Activated CD4-positive, alpha-beta T cell treated with anti-CD3 and anti-CD28 coated beads for 36 hours (primary cell): Measurements from ENCODE around the gene SRPK2. TPM values are rescaled to one million over a fixed set of nuclear protein-coding genes. Genes with fewer than 3 reads are reported as not detected.
"Not testable (repeated sequence)": the region's sequence is repeated elsewhere in the genome, so short reads cannot be mapped to it uniquely, and the experiment has no call there.

ENCODE experiments used
- ATAC-seq: fragments of 200-7000 bp; cut with Tn5 transposase; one replicate; pipeline ENCODE4 v1.10.0; 2021; ENCODE audit warnings: mild to moderate bottlenecking, moderate library complexity
- CTCF ChIA-PET: fragments of 350-600 bp; sonication (Branson Sonifier 250); formaldehyde crosslinking; loops from one replicate; lab custom pipeline; 2021; ENCODE audit warnings: antibody characterized with exemption; lab: Charles Lee
- POLR2A ChIA-PET: fragments of 350-600 bp; sonication (Branson Sonifier 250); formaldehyde crosslinking; loops from one replicate; lab custom pipeline; 2021; ENCODE audit warnings: antibody characterized with exemption, inconsistent platforms; lab: Charles Lee
- DNase-seq: peaks from one replicate; pipeline ENCODE4 v3.0.0-alpha.2; 2020
- H3K27ac Mint-ChIP-seq: one replicate; pipeline ENCODE4 v1.8.0; 2021; ENCODE audit warnings: mixed read lengths
- H3K27me3 Mint-ChIP-seq: one replicate; pipeline ENCODE4 v1.8.0; 2021; ENCODE audit warnings: mixed read lengths
- H3K36me3 Mint-ChIP-seq: one replicate; pipeline ENCODE4 v1.8.0; 2021; ENCODE audit warnings: low read depth, mixed read lengths
- H3K4me1 Mint-ChIP-seq: one replicate; pipeline ENCODE4 v1.8.0; 2021; ENCODE audit warnings: mixed read lengths
- H3K4me3 Mint-ChIP-seq: one replicate; pipeline ENCODE4 v1.8.0; 2021; ENCODE audit warnings: mild to moderate bottlenecking, moderate library complexity, mixed read lengths
- H3K9me3 Mint-ChIP-seq: one replicate; pipeline ENCODE4 v1.8.0; 2021; ENCODE audit warnings: low read depth, mixed read lengths
- intact Hi-C, 2 experiments: fragments of 100-400 bp; cut with DNase I in 1 of 2; cut with micrococcal nuclease in 1 of 2; formaldehyde crosslinking; loops; one replicate each; pipeline versions ENCODE4 v1.14.2 to v1.15.1; 2022 to 2024; cut with DNase I, micrococcal nuclease
- total RNA-seq, 2 experiments: library from RNA; stranded (reverse); gene quantifications; one replicate each; pipeline ENCODE4 v1.2.3, GENCODE V29; 2021

Gene SRPK2
- total RNA-seq, 2 experiments from 2014 or later: 42.7 to 42.9 TPM

- Mint-ChIP-seq H3K27ac (peak overlapping the region; percentile 85), H3K4me3 (peak overlapping the region; percentile 64), H3K36me3 (peaks cover 14% of the 10 kb centered on the region), H3K27me3 (no peaks in the 10 kb centered on the region), H3K9me3 (peaks cover 6% of the 10 kb centered on the region), H3K4me1 (peaks cover 82% of the 10 kb centered on the region)
- intact Hi-C loops: loop anchor here (5.0 kb wide), 2 partner anchors 98 to 178 kb away; partner anchors contain the start of gene SRPK2 (in 1 of the 2)
- DNase-seq (no peak), ATAC-seq (peak; percentile 33)
- ChIA-PET POLR2A (interaction anchor here (0.7 kb wide), 1 partner anchor 15 kb away, joined by 4 read pairs; no protein-coding TSS in a partner anchor), CTCF (interaction anchor here (0.9 to 2.0 kb wide), 2 partner anchors 15 to 80 kb away, joined by 3 to 10 read pairs; no protein-coding TSS in a partner anchor)
These were observed 179.3 kb downstream of the SRPK2 start for GRCh38 chr7:105209433-105209832.

GRCh38 chr7:105206985-105207384 is 181.7 kb downstream of the SRPK2 start:
- Mint-ChIP-seq H3K9me3 (peaks cover 6% of the 10 kb centered on the region), H3K36me3 (peaks cover 23% of the 10 kb centered on the region), H3K4me3 (no peak overlapping the region), H3K27ac (peak overlapping the region; percentile 89), H3K4me1 (peaks cover 76% of the 10 kb centered on the region), H3K27me3 (no peaks in the 10 kb centered on the region)
- no peak for DNase-seq
- POLR2A ChIA-PET: interaction anchor here (0.6 kb wide), 1 partner anchor 37 kb away, joined by 8 read pairs; no protein-coding TSS in a partner anchor
- intact Hi-C loops: loop anchor here (5.0 kb wide), 2 partner anchors 100 to 180 kb away; partner anchors contain the start of gene SRPK2 (in 1 of the 2)
- CTCF ChIA-PET: interaction anchor here (0.8 kb wide), 1 partner anchor 18 kb away, joined by 3 read pairs; no protein-coding TSS in a partner anchor
- ATAC-seq: no peak

- no peaks in the 10 kb centered on the region for H3K27me3 Mint-ChIP-seq
- ATAC-seq (peak; percentile 81), DNase-seq (peak; percentile 68)
- peaks cover 68% of the 10 kb centered on the region for H3K4me1 Mint-ChIP-seq
- H3K4me3 Mint-ChIP-seq: peak overlapping the region; percentile 53
- intact Hi-C loops: loop anchor here (5.0 kb wide), 2 partner anchors 102 to 182 kb away; partner anchors contain the start of gene SRPK2 (in 1 of the 2)
- peaks cover 2% of the 10 kb centered on the region for H3K9me3 Mint-ChIP-seq
- peak overlapping the region; percentile 89 for H3K27ac Mint-ChIP-seq
- H3K36me3 Mint-ChIP-seq: peaks cover 24% of the 10 kb centered on the region
- ChIA-PET CTCF (interaction anchor here (0.6 to 1.4 kb wide), 7 partner anchors 9 to 326 kb away, joined by 3 to 5 read pairs (median 4); partner anchors contain the start of gene RINT1), POLR2A (interaction anchor here (0.6 kb wide), 2 partner anchors 103 to 141 kb away, joined by 3 to 6 read pairs; no protein-coding TSS in a partner anchor)
These were observed 183.0 kb downstream of the SRPK2 start for GRCh38 chr7:105205592-105206237.

GRCh38 chr7:105204953-105205352 is 183.8 kb downstream of the SRPK2 start:
- CTCF ChIA-PET: interaction anchor here (0.7 to 1.4 kb wide), 5 partner anchors 10 to 327 kb away, joined by 3 to 5 read pairs (median 3); partner anchors contain the start of gene RINT1
- H3K36me3 Mint-ChIP-seq: peaks cover 31% of the 10 kb centered on the region

GRCh38 chr7:105204520-105204919 is 184.2 kb downstream of the SRPK2 start:
- peaks cover 62% of the 10 kb centered on the region for H3K4me1 Mint-ChIP-seq
- H3K27me3 Mint-ChIP-seq: no peaks in the 10 kb centered on the region
- H3K9me3 Mint-ChIP-seq: peaks cover 2% of the 10 kb centered on the region
- ChIA-PET POLR2A (interaction anchor here (0.6 kb wide), 1 partner anchor 47 kb away, joined by 3 read pairs; no protein-coding TSS in a partner anchor), CTCF (interaction anchor here (1.1 to 1.3 kb wide), 3 partner anchors 10 to 327 kb away, joined by 3 to 5 read pairs (median 4); partner anchors contain the start of gene RINT1)
- DNase-seq: no peak
- peak overlapping the region; percentile 89 for H3K27ac Mint-ChIP-seq
- H3K4me3 Mint-ChIP-seq: no peak overlapping the region
- H3K36me3 Mint-ChIP-seq: peaks cover 31% of the 10 kb centered on the region
- no peak for ATAC-seq
- intact Hi-C loops: no loop called here

More at GRCh38 chr7:105204953-105205352, 183.8 kb downstream of the SRPK2 start:
- intact Hi-C loops: loop anchor here (5.0 kb wide), 2 partner anchors 102 to 182 kb away; partner anchors contain the start of gene SRPK2 (in 1 of the 2)
- ATAC-seq: no peak
- Mint-ChIP-seq H3K4me3 (peak overlapping the region; percentile 53), H3K9me3 (peaks cover 2% of the 10 kb centered on the region), H3K4me1 (peaks cover 63% of the 10 kb centered on the region), H3K27me3 (no peaks in the 10 kb centered on the region), H3K27ac (peak overlapping the region; percentile 89)
- POLR2A ChIA-PET: interaction anchor here (0.6 kb wide), 2 partner anchors 47 to 142 kb away, joined by 3 to 6 read pairs; no protein-coding TSS in a partner anchor
- DNase-seq: no peak

- peaks cover 32% of the 10 kb centered on the region for H3K36me3 Mint-ChIP-seq
- H3K4me1 Mint-ChIP-seq: peaks cover 53% of the 10 kb centered on the region
- DNase-seq: no peak
- ATAC-seq: no peak
- intact Hi-C loops: no loop called here
- no peak overlapping the region for H3K4me3 Mint-ChIP-seq
- H3K27me3 Mint-ChIP-seq: no peaks in the 10 kb centered on the region
- POLR2A ChIA-PET: no interaction called here
- CTCF ChIA-PET: interaction anchor here (1.1 kb wide), 1 partner anchor 56 kb away, joined by 3 read pairs; no protein-coding TSS in a partner anchor
- H3K27ac Mint-ChIP-seq: no peak overlapping the region
- H3K9me3 Mint-ChIP-seq: no peaks in the 10 kb centered on the region
These were observed 186.1 kb downstream of the SRPK2 start for GRCh38 chr7:105202616-105203015.

- Mint-ChIP-seq H3K4me3 (no peak overlapping the region), H3K4me1 (peaks cover 29% of the 10 kb centered on the region), H3K36me3 (peaks cover 33% of the 10 kb centered on the region), H3K9me3 (no peaks in the 10 kb centered on the region), H3K27ac (no peak overlapping the region), H3K27me3 (no peaks in the 10 kb centered on the region)
- intact Hi-C loops: no loop called here
- DNase-seq: no peak
- ChIA-PET CTCF (interaction anchor here (1.6 to 1.7 kb wide), 2 partner anchors 12 to 16 kb away, joined by 4 to 5 read pairs; no protein-coding TSS in a partner anchor), POLR2A (no interaction called here)
- peak; percentile 39 for ATAC-seq
These were observed 189.3 kb downstream of the SRPK2 start for GRCh38 chr7:105199386-105199785.

GRCh38 chr7:105198223-105198622 is 190.5 kb downstream of the SRPK2 start:
- peaks cover 19% of the 10 kb centered on the region for H3K4me1 Mint-ChIP-seq
- CTCF ChIA-PET: interaction anchor here (1.0 to 1.7 kb wide), 3 partner anchors 11 to 15 kb away, joined by 4 to 5 read pairs (median 4); no protein-coding TSS in a partner anchor
- H3K4me3 Mint-ChIP-seq: no peak overlapping the region

GRCh38 chr7:105196473-105196872 is 192.2 kb downstream of the SRPK2 start:
- H3K9me3 Mint-ChIP-seq: no peaks in the 10 kb centered on the region
- H3K27ac Mint-ChIP-seq: no peak overlapping the region
- no peak for DNase-seq
- ATAC-seq: no peak
- ChIA-PET CTCF (interaction anchor here (0.6 kb wide), 1 partner anchor 185 kb away, joined by 3 read pairs; no protein-coding TSS in a partner anchor), POLR2A (no interaction called here)
- intact Hi-C loops: no loop called here
- H3K4me1 Mint-ChIP-seq: peaks cover 17% of the 10 kb centered on the region
- no peaks in the 10 kb centered on the region for H3K27me3 Mint-ChIP-seq
- H3K36me3 Mint-ChIP-seq: peaks cover 25% of the 10 kb centered on the region
- no peak overlapping the region for H3K4me3 Mint-ChIP-seq

More at GRCh38 chr7:105198223-105198622, 190.5 kb downstream of the SRPK2 start:
- DNase-seq (no peak), ATAC-seq (no peak)
- Mint-ChIP-seq H3K36me3 (peaks cover 30% of the 10 kb centered on the region), H3K9me3 (no peaks in the 10 kb centered on the region), H3K27me3 (no peaks in the 10 kb centered on the region), H3K27ac (no peak overlapping the region)
- POLR2A ChIA-PET: no interaction called here
- intact Hi-C loops: no loop called here

- H3K36me3 Mint-ChIP-seq: peaks cover 23% of the 10 kb centered on the region
- H3K27me3 Mint-ChIP-seq: no peaks in the 10 kb centered on the region
- DNase-seq: no peak
- H3K4me1 Mint-ChIP-seq: peaks cover 17% of the 10 kb centered on the region
- H3K27ac Mint-ChIP-seq: no peak overlapping the region
- CTCF ChIA-PET: interaction anchor here (0.6 kb wide), 1 partner anchor 184 kb away, joined by 3 read pairs; no protein-coding TSS in a partner anchor
- H3K9me3 Mint-ChIP-seq: no peaks in the 10 kb centered on the region
- POLR2A ChIA-PET: no interaction called here
- no peak for ATAC-seq
- no peak overlapping the region for H3K4me3 Mint-ChIP-seq
- intact Hi-C loops: no loop called here
These were observed 192.8 kb downstream of the SRPK2 start for GRCh38 chr7:105195891-105196290.

GRCh38 chr7:105194959-105195358 is 193.8 kb downstream of the SRPK2 start:
- peaks cover 14% of the 10 kb centered on the region for H3K36me3 Mint-ChIP-seq
- POLR2A ChIA-PET: not testable (repeated sequence)

More at GRCh38 chr7:105194959-105195358, 193.8 kb downstream of the SRPK2 start:
- H3K9me3 Mint-ChIP-seq, H3K27me3 Mint-ChIP-seq, CTCF ChIA-PET, H3K27ac Mint-ChIP-seq, DNase-seq, intact Hi-C loops, ATAC-seq, H3K4me3 Mint-ChIP-seq: not testable (repeated sequence)
- peaks cover 14% of the 10 kb centered on the region for H3K4me1 Mint-ChIP-seq
